GM18907 (cell line): ENCODE results near the gene CDH26.

Experiments used
- ATAC-seq: cut with Tn5 transposase; IDR thresholded peaks from one replicate; pipeline ENCODE4 v1.9.1; 2021; ENCODE audit warnings: mild to moderate bottlenecking, moderate library complexity; ENCODE audit not compliant: unreplicated experiment

CDH26 gene

DNA sequence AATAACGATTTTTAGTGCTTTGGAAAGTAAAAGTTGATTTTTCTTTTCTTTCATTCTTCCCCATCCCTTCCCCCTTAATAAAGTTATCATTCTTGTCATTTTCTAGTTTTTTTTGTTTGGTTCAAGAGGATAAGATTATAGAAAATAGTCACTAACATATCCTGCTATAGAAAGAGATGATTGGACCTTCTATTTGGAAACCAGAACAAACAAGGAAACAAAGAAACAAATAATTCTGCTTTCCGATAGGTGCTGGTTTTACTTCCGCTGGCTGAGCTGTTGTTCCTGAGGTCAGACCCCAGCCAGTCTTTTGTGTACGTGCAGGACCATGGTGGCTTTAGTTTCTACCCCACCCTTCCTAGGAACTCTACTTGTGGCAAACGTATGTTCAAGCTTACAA, at the start of gene CDH26:
Gene CDH26 (plus strand): TSS at position 301 of the 400 bp plus-strand sequence. CDS start 304 bp downstream, outside the sequence.
- no peak for ATAC-seq

DNA sequence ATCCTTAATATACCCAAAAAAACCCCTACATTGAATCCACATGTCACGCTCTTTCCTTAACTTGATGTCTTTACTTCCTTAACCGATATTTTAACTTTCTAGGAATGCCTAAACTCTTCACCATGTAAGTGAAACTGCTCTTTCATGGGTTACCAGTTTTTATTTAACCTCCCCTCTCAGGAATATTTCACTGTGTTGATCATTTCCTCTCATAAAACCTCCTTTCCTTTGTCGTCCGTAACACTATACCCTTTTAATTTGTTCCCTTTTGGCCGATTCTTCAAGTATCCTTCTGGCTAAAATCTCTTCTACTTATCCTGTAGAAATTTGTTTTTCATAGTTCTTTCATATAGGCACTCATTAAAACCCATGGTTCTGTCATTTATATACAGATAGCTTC, 49.4 kb upstream of the CDH26 start:
- no peak for ATAC-seq

DNA sequence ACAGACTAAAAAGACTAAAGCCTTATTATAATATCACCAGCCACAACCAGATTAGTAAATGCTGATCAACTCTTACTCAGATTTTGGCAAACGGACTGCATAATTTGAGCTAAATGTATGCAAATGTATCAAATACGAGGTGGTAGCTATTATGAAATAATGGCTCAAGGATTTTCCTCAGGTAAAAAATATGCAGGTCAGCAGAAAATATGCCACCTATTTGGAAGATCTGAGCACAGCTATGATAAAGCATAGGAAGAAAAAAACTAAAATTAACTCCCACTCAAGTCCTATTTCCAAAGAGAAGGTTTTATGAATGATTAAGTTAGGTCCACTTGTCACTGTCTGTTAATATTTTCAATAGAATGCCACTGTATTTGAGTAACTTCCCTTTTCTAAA, 47.2 kb upstream of the CDH26 start:
- ATAC-seq = no peak

DNA sequence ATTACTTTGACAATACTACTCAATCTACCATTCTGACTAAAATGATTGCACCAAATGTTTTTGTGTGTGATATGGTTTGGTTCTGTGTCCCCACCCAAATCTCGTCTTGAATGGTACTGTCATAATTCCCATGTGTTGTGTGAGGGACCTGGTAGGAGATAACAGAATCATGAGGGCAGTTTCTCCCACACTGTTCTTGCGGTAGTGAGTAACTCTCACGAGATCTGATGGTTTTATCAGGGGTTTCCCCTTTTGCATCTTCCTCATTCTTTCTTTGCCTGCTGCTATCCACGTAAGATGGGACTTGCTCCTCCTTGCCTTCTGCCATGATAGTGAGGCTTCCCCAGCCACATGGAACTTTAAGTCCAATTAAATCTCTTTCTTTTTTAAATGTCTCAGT, 45.6 kb upstream of the CDH26 start:
- ATAC-seq = no peak

DNA sequence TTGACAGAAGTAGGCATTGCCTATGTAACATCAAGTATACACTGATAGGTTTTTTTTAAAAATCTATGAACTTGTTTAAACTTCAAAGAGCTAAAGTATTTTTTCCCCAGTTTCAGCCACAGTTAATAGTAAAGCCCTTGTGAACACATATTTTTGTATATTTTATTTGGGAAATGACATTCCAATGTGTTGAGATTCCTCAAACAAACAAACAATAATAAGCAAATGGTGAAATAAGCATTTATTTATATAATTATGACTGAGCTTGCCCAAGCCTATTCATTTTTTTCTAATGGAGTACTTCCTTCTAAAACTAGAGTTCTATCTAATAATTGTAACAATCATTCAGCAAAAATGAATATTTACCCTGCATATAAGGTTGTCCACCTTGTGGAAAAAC, 37.3 kb upstream of the CDH26 start:
- ATAC-seq = no peak

DNA sequence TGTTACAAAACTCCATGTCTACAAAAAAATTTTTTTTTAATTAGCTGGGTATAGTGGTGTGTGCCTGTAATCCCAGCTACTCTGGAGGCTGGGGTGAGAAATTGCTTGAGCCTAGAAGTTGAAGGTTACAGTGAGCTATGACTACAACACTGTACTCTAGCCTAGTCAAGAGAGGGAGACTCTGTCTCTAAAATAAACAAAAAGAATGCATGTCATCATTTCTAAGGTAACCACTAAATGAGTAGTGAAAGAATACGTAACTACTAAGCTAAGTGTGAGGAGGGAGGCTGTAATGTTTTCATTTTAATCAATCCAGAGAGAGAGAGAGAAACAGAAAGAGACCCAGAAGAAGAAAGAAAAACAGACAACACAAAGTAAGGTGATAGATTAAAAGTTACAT, 34.7 kb upstream of the CDH26 start:
- no peak for ATAC-seq

DNA sequence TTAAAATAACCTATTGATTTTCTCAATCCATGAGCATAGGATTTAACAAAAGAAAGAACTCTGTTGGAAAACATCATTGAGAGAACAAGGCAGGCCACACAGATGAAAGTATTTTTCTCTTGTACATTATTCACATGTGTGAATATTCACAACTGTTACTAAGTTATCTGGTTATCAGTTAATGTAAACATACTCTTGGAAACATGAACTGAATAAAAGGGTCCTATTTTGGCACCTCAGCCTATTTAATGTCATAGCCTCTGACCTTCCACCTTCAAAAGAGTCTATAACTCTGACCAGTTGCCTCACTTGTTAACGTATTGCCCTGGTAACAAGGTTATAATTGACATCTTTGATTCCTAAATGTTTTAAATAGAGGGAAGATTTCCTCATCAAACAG, 32.9 kb upstream of the CDH26 start:
- ATAC-seq = no peak

DNA sequence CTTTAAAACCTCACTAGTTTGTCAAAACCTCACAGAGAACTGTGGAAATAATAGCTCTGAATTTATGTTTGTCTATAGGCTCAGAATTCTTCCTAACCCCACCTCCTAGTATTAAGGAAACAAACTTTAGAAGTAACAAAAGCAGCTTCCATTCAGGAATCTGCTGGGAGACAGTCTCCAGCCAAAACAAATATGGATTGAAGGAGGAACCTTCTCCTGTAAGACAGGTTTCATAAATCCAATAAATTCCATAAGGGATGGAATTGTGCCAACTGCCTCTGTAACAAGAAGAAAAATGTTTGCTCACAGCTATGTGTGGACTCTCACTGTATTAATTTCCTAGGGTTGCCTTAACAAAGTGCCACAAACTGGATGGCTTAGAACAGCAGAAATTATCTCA, 32.3 kb upstream of the CDH26 start:
- no peak for ATAC-seq

DNA sequence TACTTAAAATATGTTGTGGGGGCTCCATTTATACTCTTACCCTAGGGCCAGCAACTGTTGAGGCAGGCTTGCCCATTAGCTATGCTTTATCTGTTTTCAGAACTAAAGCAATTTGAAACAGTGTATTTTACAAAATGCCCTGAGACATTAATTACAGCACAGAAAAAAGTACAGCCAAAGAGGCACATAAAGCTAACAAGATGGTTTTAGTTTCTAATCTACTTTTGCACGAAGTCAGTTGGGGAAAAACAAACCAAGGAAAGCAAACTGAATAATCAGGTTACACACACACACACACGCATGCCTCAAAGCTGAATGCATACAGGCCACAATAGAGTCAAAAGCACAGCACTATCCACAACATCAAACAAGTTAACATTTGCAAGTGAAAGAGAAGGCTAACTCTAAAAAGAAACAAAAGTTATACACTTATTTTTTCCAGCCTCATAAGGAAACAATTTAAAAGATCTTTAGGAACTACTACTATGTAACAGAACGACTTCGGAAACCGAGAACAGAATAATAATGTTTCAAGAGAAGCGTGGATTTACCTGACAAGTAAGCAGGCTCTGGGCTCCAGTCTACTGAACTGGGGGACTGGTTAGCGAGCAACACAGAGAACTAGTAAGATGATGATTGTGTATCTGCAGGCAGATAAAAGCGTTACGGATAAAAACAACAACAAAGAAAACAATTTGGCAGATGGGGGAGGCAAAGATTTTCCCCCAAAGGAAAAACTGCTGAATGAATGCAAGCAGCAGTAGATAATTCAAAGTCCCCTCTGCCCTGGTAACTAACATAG, 26.5 kb upstream of the CDH26 start:
- ATAC-seq = no peak

DNA sequence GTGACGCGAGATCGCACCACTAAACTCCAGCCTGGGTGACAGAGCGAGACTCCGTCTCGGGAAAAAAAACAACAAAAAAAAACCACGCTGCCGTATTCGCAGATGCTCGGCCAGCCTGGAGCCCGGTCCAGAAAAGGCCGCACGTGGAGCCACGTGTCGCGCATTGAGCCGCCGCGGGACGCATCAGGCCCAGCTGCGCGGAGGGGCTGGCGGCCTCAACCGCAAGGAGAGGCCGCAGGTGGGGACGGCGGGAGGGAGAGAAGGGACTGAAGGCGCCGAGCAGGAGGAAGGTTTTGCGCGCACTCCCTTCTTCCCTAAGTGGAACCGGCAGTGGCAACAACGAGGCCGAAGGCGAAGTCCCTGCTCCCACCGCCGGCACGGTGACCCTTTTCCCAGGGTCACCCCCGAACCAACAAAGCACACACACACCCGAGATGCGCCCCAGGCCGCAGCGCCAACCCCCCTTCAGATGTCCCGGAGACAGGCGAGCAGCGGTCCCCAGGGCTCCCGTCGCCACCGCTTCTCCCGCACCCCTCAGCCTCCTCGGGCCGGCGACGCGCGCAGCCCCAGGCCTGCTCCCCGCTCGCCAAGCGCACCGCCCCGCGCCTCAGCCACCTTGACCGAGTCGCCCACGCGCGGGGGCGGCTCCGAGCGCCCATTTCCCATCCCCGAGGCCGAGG, 25.5 kb upstream of the CDH26 start:
- no peak for ATAC-seq

DNA sequence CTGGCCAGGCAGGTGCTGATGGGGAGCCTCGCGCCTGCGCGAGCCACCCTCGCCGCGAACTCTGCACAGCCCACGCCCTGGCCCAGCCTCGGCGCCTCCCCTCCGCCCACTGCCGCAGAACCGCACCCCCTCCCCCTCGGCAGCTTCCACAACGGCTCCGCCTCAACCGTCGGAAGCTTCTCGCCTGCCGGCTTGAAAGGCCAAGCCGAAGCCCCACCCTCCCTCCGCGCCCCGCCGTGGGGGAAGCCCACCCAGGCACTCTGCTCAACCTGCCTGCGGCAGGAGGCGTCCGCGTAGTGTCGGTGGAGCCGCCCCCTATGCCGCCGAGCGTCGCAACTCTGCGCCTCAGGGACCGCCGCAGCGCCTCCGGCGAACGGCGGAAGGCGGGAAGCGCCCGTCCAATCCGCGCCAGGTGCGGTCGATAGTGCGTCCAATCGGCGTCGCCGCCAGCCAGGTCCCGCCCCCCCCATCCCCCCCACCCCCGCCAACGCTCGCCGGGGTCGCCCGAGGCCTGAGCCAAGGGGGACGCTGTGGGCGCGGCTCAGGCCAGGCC, 24.9 kb upstream of the CDH26 start, which contains the start of gene SYCP2:
Gene SYCP2 (minus strand): TSS at position 342 of the 553 bp plus-strand sequence. CDS start 11,224 bp downstream, outside the sequence.
- ATAC-seq = peak; percentile 18

DNA sequence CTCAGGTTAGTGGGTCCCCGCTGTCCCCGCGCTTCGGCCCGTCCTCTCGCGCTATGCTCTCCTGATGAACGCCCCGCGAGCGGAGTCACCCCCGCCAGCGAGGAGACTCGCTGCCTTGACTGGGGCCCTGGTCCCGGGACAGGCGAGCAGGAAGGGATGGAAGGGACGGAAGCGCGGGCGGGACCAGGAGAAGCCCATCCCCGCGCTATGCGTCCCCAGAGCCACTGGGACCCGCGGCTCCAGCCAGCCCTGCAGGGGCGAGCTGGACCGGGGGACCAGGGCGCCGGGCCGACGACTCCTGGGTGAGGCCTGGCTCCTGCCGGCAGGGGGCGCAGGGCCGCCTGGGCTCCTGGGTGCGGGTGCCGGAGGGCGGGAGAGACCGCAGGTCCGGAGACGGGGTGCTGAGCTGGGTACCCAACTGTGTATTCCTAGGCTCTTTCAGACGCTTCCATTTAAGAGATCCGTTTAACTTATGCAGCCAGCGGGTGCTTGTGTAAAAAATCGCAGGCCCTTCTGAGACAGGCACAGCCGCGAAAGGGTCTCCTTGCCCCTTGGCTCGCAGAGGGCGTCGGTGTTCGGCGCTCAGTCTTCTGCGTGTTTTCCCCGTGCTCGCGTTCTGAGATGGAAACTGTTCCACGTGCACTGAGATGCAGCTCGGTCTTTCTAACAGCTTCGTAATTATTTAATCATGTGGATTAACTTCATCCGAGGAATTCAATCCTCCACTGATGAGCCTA, 24.2 kb upstream of the CDH26 start:
- peak; percentile 83 for ATAC-seq

DNA sequence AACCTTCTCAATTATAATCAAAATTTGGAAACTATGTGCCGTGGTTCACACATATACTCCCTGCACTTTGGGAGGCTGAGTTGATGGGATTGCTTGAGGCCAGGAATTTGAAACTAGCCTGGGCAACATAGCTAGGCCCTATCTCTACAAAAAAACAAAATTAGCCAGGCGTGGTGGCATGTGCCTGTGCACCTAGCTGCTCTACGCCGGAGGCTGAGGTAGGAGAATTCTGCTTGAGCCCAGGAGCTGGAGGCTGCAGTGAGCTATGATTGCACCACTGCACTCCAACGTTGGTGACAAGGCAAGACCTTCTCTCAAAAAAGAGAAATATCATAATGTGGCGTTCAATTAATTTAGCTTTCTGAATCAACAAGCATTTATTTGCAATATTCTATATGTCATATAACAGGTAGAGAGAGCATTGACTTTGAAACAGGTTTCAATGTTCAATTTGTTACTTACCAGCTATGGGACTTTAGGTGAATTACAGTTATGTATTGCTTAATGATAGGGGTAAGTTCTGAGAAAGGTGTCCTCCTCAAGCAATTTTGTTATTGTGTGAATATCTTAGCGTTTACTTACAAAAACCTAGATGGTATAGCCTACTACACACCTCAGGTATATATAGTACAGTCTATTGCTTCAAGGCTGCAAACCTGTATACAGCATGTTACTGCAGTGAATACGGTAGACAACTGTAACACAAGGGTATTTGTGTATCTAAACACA, 22.6 kb upstream of the CDH26 start:
- ATAC-seq = no peak

DNA sequence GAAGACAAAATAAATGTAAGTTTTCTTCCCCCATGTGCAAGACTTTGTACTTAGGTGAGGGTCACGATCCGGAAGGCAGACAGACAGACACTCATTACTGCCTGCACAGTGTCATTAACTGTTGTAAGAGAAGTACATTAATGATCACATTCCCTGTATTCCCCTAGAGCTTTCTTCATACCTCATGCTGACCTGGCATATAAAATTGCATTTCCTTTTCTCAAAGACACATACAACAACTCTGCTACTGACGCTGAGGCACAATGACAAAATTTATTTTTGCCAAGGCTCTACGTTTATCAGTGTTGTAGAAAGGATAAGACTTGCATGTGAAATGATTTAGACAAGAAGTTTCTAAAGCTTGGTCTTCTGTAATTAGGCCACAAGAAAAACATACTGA, 21.8 kb upstream of the CDH26 start:
- no peak for ATAC-seq

DNA sequence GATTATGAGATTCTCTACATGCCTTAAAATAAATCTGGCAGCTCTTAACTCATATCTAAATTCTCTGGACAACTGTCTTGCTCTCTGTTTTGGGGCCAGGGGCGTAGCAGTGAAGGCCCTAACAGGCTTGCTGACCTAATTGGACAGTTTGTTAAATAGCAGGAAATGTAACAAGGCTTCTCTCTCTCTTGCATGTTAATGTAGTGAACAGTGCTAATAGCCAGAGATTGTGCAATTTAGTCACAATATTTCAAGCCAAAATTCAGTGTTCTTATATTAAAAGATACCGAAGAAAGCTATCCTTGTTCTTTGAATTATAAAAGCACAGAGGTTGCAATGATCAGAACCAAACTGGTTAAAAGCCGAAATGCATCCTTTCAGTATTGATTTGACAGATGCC, 21.1 kb upstream of the CDH26 start:
- ATAC-seq = no peak

DNA sequence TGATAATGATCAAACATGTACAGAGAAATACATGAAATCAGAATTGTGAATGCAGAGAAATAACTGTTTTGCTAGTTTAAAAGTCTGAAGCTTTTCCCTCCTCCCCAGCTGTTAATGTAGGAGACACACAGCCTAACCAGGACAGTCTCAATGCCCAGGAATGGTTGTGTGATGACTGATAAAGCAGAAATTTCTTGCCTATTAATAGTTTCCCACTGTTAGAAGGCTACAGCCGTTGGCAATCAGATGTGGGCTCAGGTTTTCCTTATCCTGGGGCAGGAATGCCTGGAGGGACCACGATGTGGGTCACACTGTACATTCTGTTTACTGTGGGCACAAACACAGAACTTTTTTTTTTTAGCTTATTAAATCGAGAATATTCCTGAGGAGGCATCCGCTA, 20.0 kb upstream of the CDH26 start:
- ATAC-seq = no peak

DNA sequence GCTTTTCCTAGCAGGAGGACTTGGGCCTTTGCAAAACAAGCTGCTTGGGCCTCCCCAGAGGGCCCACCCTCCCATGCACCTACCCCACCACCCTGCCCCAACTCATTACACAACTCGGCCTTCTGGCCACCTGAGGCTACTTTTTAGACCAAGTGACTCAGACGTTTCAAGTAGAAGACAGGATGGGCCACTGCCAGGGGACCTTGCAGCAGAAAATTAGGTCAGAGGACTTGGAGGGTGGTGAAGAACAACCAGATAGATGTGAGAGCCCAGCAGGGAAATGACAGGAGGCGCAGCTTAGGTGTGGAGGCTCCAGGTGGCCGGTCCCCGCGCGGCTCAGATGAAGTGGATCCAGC, 19.5 kb upstream of the CDH26 start:
- ATAC-seq = no peak

DNA sequence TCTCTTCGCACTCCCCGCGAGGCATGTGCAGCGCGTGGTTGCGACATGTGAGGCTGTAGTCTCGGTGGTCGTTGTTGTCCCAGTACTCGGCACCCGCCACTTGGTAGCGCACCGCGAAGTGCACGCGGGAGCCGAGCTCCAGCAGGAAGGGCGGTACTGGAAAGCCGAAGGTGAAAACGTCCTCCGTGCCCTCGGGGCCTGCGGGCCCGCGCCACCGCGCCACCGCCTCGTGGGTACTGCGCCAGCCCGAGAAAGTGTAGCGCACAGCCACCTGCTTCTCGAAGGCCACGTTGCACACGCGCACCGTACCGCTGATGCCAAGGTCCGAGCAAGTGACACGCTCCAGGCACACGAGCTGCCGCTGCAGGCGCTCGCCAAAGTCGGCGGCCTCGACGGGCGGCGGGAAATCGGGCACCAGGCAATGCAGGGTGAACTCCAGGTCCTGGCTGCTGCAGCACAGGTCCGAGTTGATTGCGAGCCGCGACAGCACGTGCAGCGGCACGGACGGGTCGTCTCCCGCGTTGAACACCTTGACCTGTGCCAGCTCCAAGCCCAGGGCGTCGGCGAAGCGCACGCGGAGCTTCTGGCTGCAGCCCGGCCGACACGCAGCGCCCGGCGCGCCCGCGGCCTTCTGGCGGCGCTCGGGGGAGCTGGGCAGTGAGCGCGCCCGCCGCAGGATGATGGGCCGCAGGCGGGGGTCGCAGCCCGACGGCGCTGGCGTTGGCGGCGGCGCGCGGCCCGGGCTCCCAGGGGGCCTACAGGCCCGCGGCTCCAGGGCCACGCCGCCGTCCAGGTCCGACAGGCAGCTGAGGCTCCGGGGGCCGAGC, 19.0 kb upstream of the CDH26 start:
- ATAC-seq = no peak

DNA sequence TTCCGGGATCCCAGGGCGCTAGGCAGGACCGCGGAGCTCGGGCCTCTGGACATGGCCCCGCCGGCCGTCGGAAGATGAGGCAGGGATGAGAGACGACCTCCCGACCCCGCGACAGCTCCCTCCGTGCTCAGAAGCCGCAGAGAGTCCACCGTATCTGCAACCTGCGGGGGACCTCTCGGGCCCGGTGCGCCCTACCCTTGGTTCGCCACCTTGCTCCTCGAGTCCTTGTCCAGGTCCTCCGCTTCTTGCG, 18.4 kb upstream of the CDH26 start:
- peak; percentile 45 for ATAC-seq
